ENCODE measurements around the gene ASPA. TPM values are rescaled to one million over a fixed set of nuclear protein-coding genes. Genes with fewer than 3 reads are reported as not detected.
A peak's percentile ranks its signal among the peaks of the same experiment; 100 is the strongest.
"Not testable (repeated sequence)": the region's sequence is repeated elsewhere in the genome, so short reads cannot be mapped to it uniquely, and the experiment has no call there.

Gene ASPA
- total RNA-seq, 2 experiments from 2014 or later, result not detected

DNA sequence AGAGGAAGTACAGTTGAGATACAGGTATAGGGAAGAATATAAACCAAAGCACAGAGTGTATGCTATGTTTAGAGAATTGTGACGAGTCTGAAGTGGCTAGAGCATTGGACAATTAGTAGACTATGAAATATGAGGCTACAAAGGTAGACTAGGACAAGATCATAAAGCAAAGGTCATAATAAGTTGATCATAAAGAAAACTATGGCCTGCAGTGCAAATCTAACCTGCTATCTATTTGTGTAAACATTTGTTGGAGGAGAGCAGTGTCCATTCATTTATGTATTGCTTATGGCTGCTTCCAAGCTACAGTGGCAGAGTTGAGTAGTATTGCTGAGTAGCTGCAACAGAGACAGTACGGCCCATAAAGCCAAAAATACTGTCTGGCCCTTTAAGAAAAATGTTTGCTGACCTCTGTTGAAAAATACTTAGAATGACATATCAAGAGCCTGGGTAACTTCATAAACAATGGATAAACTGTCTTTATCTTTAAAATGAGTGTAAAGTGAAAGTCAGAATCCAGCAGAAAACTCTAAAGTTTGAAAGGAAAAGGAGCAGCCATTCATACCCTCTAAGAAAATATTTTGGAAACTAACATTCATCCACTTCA lies 27.6 kb upstream of the ASPA start:
- no peaks in the 10 kb centered on the region for H3K79me2 ChIP-seq (ENCODE audit: insufficient read depth, low read depth, low read length)
- H3K9me2 ChIP-seq (ENCODE audit: insufficient read depth, low read length), result no peaks in the 10 kb centered on the region
- no peak overlapping the region for H3K4me3 ChIP-seq (ENCODE audit: low read depth, low read length, poor library complexity, severe bottlenecking)
- intact Hi-C loops (cut with micrococcal nuclease; ENCODE audit: unreplicated experiment), result loop anchor here (5.0 kb wide), 1 partner anchor 401 kb away; no protein-coding TSS in a partner anchor
- H3K4me1 ChIP-seq (ENCODE audit: insufficient read depth, low read length, poor library complexity, severe bottlenecking), result no peaks in the 10 kb centered on the region
- BruUV-seq (replicated peaks), result no TSS peak
- H4K20me1 ChIP-seq (ENCODE audit: insufficient read depth, low read length), result no peaks in the 10 kb centered on the region
- CTCF ChIA-PET (ENCODE audit: unreplicated experiment), result no interaction called here
- POLR2A ChIA-PET, result no interaction called here
- no peak for TF ChIP-seq EZH2phosphoT487 (IDR thresholded peaks at IDR 0.05; ENCODE audit: borderline replicate concordance, low read depth, low read length)
- TF ChIP-seq, protein P1, sequence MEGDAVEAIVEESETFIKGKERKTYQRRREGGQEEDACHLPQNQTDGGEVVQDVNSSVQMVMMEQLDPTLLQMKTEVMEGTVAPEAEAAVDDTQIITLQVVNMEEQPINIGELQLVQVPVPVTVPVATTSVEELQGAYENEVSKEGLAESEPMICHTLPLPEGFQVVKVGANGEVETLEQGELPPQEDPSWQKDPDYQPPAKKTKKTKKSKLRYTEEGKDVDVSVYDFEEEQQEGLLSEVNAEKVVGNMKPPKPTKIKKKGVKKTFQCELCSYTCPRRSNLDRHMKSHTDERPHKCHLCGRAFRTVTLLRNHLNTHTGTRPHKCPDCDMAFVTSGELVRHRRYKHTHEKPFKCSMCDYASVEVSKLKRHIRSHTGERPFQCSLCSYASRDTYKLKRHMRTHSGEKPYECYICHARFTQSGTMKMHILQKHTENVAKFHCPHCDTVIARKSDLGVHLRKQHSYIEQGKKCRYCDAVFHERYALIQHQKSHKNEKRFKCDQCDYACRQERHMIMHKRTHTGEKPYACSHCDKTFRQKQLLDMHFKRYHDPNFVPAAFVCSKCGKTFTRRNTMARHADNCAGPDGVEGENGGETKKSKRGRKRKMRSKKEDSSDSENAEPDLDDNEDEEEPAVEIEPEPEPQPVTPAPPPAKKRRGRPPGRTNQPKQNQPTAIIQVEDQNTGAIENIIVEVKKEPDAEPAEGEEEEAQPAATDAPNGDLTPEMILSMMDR (conservative IDR thresholded peaks at IDR 0.05; ENCODE audit: low read length), result no peak
- no peak overlapping the region for H2AFZ ChIP-seq (ENCODE audit: low read length)
- H3K9me3 ChIP-seq (ENCODE audit: low read length), result no peaks in the 10 kb centered on the region
- DNase-seq (ENCODE audit: low spot score), result peak; percentile 6
- no peak overlapping the region for H3K27ac ChIP-seq (ENCODE audit: low read depth, low read length, poor library complexity, severe bottlenecking)
- no peak overlapping the region for H3K4me2 ChIP-seq (ENCODE audit: low read length)
- H3K36me3 ChIP-seq (ENCODE audit: insufficient read depth, low read length), result no peaks in the 10 kb centered on the region

DNA sequence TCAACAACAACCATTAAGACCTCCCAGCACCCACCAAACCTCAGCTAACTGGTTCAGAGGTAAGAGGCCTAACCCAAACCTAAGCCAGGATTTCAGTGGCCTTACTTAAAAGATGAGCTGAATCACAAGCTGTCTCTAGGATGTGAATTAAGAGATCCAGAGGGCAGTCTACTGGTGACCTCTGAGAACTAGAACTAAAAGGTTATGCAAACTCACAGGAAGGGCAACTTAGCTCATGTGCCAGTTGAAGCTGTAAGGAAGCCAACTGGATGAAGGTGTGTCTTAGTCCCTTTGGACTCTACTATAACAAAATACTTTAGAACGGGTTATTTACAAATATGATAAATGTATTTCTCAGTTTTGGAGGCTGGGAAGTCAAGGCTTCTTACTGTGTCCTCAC lies 9.4 kb upstream of the ASPA start:
- H2AFZ ChIP-seq (ENCODE audit: low read length); H3K9me3 ChIP-seq (ENCODE audit: low read length); CTCF ChIA-PET (ENCODE audit: unreplicated experiment); H3K4me1 ChIP-seq (ENCODE audit: insufficient read depth, low read length, poor library complexity, severe bottlenecking); intact Hi-C loops (cut with micrococcal nuclease; ENCODE audit: unreplicated experiment); H3K36me3 ChIP-seq (ENCODE audit: insufficient read depth, low read length); H3K79me2 ChIP-seq (ENCODE audit: insufficient read depth, low read depth, low read length); DNase-seq (ENCODE audit: low spot score); H3K4me2 ChIP-seq (ENCODE audit: low read length); H3K4me3 ChIP-seq (ENCODE audit: low read depth, low read length, poor library complexity, severe bottlenecking); H4K20me1 ChIP-seq (ENCODE audit: insufficient read depth, low read length); POLR2A ChIA-PET; H3K9me2 ChIP-seq (ENCODE audit: insufficient read depth, low read length); H3K27ac ChIP-seq (ENCODE audit: low read depth, low read length, poor library complexity, severe bottlenecking); BruUV-seq (replicated peaks): not testable (repeated sequence)

- Histone ChIP-seq H3K79me2 (ENCODE audit: insufficient read depth, low read depth, low read length) (no peaks in the 10 kb centered on the region), H3K4me1 (ENCODE audit: insufficient read depth, low read length, poor library complexity, severe bottlenecking) (no peaks in the 10 kb centered on the region), H3K9me2 (ENCODE audit: insufficient read depth, low read length) (no peaks in the 10 kb centered on the region), H3K27ac (ENCODE audit: low read depth, low read length, poor library complexity, severe bottlenecking) (no peak overlapping the region), H3K36me3 (ENCODE audit: insufficient read depth, low read length) (no peaks in the 10 kb centered on the region), H2AFZ (ENCODE audit: low read length) (no peak overlapping the region), H3K4me2 (ENCODE audit: low read length) (no peak overlapping the region), H3K9me3 (ENCODE audit: low read length) (no peaks in the 10 kb centered on the region), H4K20me1 (ENCODE audit: insufficient read depth, low read length) (no peaks in the 10 kb centered on the region), H3K4me3 (ENCODE audit: low read depth, low read length, poor library complexity, severe bottlenecking) (no peak overlapping the region)
- DNase-seq (ENCODE audit: low spot score), result no peak
- no TSS peak for BruUV-seq (replicated peaks)
- POLR2A ChIA-PET, result no interaction called here
- no peak for TF ChIP-seq EZH2phosphoT487 (IDR thresholded peaks at IDR 0.05; ENCODE audit: borderline replicate concordance, low read depth, low read length)
- TF ChIP-seq, protein P1 (conservative IDR thresholded peaks at IDR 0.05; ENCODE audit: low read length), result no peak
- intact Hi-C loops (cut with micrococcal nuclease; ENCODE audit: unreplicated experiment), result no loop called here
- CTCF ChIA-PET (ENCODE audit: unreplicated experiment), result no interaction called here
These were observed 6.3 kb upstream of the ASPA start for GRCh38 chr17:3469529-3469928.
